NCI-H2107 treated with DMSO at 0.1 percent for 48 hours (cell line): ENCODE data around the gene PSMD5.

Source experiments
- DNase-seq: peaks from one replicate; lab custom pipeline; 2025; ENCODE audit not compliant: unreplicated experiment; lab: John Stamatoyannopoulos, UW

PSMD5 gene

DNA sequence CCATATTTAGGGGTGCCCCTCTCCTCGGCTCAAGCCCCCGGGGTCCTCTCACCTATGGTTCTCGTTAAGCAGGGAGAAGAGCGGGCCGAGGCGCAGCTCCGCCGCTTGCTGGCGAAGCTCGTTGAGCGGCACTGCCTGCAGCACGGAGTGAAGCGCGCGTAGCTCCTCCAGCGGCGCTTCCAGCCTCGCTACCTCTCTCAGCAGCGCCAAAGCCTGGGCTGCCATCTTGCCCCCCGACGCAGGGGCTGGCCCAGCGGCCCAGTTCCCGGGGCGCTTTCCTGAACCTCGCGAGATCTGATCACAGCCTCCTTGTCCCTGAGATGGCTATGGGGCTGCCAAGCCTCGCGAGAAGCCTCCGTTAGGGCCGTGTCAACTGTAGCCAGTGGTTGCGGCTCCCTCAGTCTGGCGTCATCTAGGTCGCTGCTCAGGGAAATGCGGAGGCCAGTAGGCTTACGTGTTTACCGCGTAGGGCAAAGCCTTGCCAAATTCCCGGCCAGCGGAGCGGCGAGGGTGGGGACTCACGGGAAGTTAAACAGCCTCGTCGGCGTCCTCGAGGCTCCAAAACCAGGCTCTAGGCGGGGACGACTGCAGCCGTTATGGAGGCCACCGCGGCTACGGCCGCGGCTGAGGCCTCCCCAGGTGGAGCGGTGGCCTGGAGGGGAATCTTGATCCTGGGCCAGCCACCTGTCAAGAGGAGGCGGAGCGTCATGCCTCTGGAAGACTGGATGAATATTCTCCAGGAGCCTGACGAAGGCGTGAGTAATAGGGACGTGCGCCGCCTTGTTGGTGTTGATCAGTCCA is at the start of gene PSMD5:
TSS of gene PSMD5 (minus strand) at position 238 of the 801 bp plus-strand sequence. CDS start at position 225, 13 bp downstream.
- peak; percentile 97 for DNase-seq

DNA sequence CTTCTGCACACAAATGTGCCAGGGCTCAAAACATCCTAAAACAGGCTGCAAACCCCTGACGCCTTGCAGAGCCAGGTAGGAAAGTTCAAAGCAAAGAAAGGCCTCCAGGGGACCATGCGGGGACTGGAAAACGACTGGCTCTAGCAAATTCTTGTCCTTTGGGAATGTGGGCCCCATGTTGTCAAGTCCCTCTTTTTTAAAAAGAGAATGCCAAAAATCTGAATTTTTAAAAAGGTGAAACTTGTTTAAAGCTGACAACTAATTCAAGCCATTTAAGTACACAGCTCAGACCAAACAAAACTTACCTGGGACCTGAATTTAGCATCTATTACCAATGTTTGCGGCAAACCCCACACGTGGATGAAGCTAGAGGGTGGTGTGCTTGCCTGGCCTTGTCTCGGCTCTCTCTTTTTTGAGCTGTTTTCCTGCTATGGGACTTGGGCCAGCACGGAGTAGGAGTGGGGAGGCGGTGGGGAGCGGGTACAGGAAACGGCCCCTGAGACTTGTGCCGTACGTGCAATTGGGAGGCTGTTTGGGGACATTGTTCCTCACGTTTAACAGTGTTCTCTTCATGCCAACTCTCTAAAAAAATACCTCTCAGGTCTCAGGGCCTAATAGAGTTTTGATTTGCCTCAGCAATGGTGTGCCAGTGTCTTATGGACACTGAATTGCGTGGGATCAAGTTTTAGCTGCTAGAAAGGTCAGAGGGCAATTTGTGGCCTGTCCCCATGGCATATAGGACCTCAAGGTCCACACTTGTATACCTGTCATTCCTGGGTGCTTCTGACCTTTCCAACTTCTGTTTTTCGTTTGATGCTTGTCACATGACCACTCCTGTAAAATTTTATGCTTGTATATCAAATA is 49.4 kb upstream of the PSMD5 start:
- peak; percentile 61 for DNase-seq

DNA sequence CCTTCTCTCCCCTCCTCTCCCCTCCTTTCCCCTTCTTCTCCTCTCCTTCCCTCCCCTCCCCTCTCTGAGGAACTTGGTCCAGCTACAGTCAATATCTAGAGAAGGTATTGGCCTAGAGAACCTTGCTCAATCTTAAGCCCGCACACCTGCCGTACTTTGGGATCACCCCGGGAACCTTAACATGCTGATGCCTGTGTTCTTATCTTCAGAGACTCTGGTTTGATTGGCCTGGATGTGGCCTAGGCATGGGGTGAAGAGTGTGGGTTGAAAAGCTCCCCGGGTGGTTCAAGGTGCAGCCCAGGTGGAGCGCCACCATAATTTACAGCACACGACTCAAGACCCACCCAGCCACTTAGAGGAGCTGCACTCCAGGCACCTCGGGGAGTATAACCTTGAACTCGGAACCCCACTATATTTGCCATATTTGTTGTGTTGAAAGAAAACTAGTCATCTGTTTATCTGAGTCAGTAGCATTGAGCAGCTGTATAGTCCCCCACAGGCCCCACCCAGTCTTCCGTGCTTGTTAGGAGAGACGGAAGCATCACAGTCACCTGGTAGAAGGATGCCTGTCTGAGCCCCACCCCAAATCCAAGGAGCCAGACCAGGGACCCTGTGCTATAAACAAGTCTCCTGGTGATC is 48.6 kb upstream of the PSMD5 start:
- DNase-seq: no peak

DNA sequence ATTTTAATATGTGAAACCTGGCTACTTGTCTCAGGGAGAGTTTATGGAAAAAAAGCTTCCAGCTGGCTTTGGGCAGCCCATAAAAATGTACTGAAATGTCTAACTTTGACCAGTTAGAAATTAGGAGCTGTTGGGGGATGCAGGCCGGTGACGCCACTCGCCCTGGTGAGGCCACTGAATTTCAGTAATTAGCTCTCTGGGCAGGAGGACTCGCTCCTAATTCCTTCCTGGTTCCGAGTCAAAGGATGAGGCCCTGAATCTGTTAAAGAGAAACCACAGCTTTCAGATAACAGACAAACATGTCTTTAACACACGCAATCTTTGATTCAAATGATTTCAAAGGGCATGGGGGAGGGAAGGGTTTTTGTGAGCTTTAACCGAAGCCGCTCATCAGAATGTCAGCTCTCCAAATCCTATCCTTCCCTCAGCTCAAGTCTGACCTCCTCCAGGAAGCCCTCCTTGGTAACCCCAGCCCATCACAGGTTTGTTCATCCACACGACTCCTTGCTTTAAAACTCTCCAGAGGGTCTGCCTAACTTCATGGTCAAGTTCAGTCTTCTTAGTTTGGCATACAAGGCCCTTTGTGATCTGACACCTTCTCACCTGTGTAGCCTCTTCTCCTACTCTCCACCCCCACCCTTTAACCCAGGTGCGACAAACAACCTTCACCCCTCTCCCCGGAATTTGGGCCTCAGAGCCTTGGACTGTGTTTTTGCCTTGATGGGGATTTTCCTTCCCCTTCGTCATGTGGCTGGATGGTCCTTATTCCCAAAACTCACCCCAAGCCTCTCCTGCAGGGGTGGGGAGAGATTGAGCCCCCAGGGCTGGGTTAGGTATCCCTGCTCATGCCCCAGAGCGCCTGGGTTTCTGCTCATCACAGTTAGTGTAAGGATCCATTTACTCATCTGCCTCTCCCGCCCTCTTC is 47.9 kb upstream of the PSMD5 start:
- DNase-seq: no peak

DNA sequence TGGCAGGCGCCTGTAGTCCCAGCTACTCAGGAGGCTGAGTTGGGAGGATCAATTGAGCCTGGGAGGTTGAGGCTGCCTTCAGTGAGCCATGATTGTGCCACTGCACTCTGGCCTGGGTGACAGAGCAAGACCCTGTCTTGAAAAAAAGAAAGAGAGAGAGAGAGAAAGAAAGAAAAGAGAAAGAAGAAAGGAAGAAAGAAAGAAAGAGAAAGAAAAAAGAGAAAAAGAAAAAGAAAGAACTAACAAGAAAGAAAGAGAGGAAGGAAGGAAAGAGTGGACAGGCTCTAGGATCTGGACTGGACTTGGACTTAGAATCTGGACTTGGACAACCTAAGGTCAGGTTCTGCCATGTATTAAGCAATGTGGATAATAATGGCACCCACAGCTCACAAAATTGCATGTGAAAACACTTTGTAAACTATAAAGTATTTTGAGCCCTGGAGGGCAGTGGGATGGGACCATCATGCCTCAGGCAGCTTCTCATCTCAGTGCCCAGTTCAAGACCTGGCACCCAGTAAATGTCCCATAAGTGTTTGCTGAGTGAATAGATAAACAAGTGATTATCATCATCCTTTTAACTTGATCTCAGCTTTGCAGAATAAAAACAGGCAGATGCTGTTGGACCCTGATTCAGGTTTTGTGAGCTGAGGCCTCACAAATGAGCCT is 47.0 kb upstream of the PSMD5 start:
- DNase-seq: no peak

DNA sequence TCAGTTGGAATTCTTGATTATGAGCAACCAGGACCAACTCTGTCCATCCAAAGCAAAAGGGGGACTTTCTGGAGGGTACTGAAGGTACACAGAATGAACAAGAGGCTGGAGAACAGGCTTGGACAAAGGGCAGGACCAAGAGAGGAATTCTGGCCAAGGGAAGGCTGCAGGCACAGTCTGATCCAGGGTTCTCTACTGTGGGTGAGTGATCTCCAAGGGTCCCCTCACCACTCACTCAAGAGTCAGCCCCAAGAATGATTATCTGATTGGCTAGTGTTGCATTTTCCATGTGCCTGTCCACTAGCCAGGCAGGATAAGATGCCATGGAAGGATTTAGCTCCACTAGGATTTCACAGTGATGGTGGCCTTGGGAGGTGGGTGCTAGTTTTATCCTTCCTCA is 45.9 kb upstream of the PSMD5 start:
- DNase-seq: no peak

DNA sequence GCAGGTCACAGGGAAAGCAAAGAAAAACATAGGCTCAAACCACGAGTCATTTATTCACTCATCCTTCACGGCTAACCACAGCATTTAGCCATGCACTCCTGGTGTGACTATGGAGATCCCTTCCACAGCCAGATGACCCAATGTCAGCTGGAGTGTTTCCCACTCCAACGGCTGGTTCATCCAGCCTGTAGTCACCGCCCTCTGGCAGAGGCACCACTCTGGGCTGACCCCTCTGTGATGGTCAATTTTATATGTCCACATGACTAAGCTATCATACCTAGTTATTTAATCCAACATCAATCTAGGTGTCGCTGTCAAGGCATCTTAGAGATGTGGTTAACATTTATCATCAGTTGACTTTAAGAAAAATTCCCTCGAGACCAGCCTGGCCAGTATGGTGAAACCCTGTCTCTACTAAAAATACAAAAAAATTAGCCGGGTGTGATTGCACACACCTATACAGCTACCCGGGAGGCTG is 43.8 kb upstream of the PSMD5 start:
- DNase-seq: no peak

DNA sequence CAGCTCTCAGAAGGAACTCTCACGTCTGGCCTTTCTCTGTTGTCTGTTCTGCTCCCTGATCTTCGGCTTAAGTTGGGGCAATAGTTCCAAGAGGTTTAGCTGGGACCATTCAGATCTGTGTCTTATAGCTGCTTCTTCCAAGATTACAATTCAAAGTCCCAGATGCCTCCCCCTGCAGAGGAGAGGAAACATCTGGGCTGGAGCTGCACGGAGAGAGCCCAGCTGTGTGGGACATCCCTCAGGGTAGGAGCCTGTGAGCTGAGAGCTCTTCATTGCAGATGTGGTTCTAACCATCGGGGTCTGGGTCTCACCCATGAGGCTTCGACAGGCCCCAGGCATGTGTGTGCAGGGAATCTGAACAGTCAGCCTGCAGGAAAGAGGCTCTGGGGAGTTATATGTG is 43.2 kb upstream of the PSMD5 start:
- no peak for DNase-seq

DNA sequence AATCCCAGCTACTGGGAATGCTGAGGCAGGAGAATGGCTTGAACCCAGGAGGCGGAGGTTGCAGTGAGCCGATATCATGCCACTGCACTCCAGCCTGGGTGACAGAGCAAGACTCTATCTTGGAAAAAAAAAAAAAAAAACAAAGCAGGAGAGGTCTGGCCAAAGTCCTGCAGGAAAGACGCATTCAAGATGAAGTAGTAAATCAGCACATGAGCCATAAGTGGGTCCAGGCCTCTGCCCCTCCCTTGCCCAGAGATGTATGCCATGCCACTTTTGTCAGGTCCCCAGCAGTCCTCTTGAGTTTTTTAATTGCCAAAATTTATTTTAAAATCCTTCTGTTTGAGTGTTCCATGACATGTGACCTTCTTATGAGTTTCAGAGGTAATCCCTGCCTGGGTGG is 42.7 kb upstream of the PSMD5 start:
- no peak for DNase-seq

DNA sequence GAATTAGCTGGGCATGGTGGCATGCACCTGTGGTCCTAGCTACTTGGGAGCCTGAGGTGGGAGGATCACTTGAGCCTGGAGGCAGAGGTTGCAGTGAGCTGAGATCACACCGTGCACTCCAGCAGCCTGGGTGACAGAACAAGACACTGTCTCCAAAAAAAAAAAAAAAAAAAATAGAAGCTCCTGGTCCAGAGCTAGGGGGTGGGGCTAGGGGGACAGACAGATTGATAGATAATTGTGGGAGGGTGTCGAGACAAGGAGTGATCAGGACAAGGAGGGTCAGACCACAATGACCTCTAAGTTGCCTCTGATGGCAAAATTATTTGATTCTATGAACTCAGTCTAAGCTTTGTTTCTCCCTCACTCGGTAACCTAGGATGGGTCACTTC is 40.9 kb upstream of the PSMD5 start:
- no peak for DNase-seq

DNA sequence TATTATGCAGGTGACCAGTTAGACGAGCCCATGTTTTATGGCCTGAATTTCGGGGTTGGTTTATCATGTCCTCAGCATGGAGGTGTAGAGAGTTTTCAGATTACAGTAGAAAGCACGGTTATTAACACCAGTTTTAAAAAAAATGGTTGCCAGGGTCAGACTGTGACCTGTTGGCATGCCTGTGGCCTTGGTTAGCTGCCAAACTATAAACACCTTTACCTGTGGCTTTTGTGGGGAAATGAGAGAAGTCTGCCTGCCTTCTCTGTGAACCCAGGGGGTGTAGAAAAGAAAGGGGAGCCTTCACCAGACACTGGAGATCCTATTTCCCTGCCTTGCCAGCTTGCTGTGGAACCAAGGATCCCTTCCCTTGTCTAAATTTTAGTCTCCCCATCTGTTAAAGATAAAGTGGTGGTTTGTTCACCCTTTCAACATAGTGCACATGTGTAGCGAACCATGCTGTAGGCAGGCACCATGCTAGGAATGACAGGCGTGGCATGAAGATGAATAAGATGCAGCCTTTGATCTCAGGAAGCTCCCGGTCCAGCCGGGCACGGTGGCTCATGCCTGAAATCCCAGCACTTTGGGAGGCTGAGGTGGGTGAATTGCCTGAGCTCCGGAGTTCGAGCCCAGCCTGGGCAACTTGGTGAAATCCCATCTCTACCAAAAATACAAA is 40.3 kb upstream of the PSMD5 start:
- DNase-seq: peak; percentile 58

DNA sequence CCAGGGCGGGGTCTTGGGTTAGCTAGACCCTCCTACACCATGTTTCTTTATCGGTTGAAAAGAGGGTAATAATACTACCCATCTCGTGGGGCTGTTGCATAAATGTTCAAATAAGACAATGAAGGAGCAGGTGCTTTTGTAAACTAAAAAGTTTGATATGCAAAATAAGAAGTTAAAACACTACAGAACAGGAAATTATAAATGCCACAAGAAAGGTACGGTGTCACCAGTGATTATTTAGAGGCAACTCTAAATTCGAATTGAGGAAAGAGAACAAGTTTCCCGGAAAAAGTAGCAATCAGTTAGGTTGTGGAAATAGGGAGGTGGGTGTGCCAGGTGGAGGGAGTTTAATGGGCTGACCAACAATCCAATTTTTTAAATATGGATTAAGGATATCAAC is 36.7 kb upstream of the PSMD5 start:
- DNase-seq: no peak

DNA sequence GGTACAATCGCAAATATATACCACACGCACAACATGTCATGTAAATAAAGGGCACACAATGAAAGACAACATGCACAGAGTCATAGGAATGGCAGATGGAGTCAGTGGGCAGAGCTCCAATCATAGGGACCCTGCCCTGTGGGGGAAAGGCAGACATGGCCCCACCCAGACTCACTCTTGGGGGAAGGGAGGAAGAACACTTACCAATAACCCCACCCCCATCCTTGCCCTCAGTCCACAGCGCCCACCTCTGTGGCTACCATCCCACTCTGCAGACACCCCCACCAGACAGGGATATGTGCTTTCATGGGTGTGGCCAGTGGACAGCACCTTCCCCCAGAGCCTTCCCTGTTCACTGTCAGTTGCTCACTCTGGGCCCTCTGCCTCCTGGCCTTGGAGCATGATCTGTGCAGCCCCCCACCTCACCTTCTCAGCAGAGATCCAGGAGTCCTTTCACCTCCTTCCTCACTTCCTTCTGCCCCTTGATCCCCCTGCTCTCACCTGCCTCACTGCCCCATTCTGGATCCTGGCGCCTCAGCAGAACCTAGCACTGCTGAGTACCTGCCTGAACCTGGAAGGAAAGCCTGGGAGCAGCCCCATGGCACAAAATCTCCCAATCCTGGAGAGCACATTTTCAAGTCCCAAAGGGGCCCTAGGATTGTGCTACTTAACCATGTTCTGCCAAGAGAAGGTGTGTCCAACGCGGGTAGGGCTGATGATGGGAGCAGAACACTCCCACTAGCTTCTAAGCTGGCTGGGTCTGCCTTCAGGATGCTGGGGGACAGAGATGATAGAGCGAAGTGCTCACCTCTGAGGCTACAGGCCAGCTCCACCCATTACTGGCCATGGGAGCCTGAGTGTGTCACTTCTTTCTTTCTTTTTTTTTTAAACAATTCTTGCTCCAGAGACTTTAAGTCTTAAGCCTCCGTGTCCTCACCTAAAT is 35.7 kb upstream of the PSMD5 start:
- no peak for DNase-seq

DNA sequence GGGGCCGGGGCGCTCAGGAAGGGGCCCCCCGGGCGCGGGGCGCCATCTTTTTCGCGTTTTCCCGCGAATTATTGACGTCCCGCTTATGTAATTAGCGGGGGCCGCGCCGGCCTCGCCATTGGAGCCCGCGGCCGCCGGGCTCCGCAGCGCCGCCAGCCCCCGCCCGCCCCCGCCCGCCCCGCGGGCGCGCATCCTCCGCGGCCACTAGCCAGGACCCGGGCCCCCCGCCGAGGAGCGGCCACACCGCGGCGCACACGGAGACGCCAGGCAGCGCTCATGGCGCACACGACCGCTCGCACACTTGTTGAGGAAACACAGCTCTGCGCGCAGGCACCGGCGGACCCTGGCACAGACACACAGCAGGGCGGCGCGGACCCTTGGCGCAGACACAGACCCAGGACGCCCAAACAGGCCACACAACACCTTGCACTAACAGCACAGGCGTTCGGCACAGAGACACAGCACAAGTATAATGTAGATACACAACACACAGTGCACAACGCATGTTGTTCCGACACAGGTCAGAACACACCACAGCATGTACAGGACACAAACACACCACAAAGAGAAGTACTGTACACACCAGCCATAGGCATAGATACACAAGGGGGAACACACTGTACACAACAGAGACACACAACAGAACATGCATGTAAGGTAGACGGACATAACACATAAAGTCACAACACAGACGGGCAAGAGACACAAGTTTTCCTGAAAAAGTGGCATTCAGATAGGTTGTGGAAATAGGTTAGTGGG is 34.7 kb upstream of the PSMD5 start:
- no peak for DNase-seq

DNA sequence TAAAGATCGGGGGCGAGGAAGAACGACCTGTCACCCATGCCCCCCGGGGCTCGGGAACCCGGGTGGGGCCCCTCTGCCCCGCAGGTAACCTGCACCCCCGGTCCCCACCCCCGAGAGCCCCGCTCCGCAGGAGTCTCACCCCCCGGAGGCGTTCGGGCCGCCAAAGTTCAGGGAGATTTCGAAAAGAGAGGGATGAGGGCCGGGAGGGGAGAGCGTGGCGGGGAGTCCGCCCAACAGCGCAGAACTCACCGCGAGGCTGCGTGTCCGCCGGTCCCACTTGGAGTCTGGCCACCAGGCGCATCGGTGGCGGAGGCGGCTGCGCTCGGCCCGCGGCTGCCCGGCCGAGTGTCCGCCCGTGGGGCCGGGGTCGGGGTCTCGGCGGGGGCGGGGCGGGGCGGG is 34.1 kb upstream of the PSMD5 start, which contains the start of gene PHF19:
TSS of gene PHF19 (minus strand) at position 347 of the 399 bp plus-strand sequence. CDS start 2,447 bp downstream, outside the sequence.
- DNase-seq: no peak

DNA sequence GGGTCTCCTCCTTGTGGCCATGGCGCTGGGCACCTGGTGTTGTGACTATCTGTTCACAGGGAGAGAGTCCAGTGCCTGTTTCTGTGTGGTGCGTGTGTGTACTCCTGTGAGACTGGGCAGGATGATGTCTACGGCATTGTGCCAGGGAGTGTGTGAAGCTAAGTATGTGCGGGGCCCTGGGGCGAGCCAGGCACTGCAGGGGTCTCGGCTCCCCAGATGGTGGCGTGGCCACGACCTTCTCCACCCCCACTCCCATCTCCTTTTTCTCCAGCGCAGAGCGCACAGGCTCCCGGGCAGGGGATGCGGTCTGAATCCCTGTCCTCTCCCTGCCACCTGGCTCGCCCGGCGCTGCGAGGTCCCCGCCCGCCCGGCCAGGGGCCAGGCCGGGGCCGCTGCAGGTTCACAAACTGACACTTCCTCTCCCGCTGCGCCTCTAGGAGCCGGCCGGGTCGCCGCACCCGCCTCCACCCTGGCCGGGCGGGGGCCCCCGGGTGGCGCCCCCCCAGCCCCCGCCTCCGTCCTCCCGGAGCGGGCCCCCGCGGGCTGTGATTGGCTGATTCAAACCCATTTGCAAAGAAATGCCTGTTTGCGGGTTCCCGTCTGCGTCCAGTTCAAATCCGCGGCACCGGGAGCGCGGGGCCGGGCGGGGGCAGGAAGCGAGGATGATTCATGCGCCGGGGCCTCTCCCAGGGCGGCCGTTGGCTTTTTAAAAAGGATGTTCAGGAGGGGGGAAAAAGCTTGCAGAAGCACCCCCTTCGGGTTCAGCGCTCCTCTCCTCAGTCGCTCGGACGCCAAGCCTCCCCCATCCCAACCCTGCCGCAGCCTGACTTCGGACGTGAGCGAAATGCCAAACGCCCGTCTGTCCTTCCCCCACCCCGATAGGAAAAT is 33.5 kb upstream of the PSMD5 start:
- DNase-seq: peak; percentile 40

DNA sequence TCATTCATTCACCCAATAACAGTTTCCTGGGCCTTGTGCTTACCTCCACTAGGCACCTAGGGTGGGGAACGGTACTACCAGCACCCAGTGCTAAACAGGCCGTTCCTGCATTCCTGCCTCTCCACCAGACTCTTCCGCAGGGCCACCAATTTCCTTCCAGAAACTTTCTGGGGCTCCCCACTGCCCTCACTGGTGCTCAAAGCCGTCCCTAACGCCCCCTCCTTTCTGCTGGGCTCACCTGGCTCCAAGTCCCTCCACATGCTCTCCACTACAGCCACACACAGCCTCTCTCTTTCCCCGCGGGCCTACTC is 32.9 kb upstream of the PSMD5 start:
- no peak for DNase-seq
